Testis (tissue), 3 donors: ENCODE measurements around the gene HTT. TPM values are rescaled to one million over a fixed set of nuclear protein-coding genes. Genes with fewer than 3 reads are reported as not detected.

Source experiments
- DNase-seq: peaks from one replicate; pipeline ENCODE4 v3.0.0-alpha.2; 2019
- H3K27ac ChIP-seq, 2 donors: fragments of 200-600 bp; sonication (generic); one replicate each; pipeline ENCODE4 v1.5.1; 2019
- H3K27me3 ChIP-seq: fragments of 200-600 bp; sonication (generic); one replicate; pipeline ENCODE4 v1.5.1; 2019
- H3K36me3 ChIP-seq: fragments of 200-600 bp; sonication (generic); one replicate; pipeline ENCODE4 v1.5.1; 2017; ENCODE audit warnings: low read depth; ENCODE audit errors: missing control alignments
- H3K4me1 ChIP-seq: fragments of 200-600 bp; sonication (generic); one replicate; pipeline ENCODE4 v1.5.1; 2019
- H3K4me3 ChIP-seq, 2 donors: fragments of 200-600 bp; sonication (generic); one replicate each; pipeline ENCODE4 v1.5.1; 2017 to 2019
- H3K9me3 ChIP-seq: fragments of 200-600 bp; sonication (generic); one replicate; pipeline ENCODE4 v1.5.1; 2017
- POLR2A ChIP-seq: fragments of 450-650 bp; IDR thresholded peaks from one replicate; pipeline ENCODE4 v1.6.1; 2017; ENCODE audit warnings: antibody characterized with exemption, mild to moderate bottlenecking, moderate library complexity
- WGBS, 2 donors: methylation state at CpG; one replicate each; pipeline ENCODE4 v1.1.5; 2018; 5-methylcytosine and 5-hydroxymethylcytosine counted together
- intact Hi-C: fragments of 100-400 bp; cut with DNase I; formaldehyde crosslinking; loops from one replicate; pipeline ENCODE4 v1.15.1; 2023; ENCODE audit warnings: low total_unique reads
- polyA plus RNA-seq: library from polyadenylated mRNA; stranded (reverse); fragments of 350-450 nt; fragmentation: Illumina TruSeq; extraction: RNeasy Lipid Tissue Mini Kit (QIAGEN cat#74804); gene quantifications from one replicate; pipeline ENCODE4 v1.2.3, GENCODE V29; 2014; ENCODE audit warnings: low read depth, low replicate concordance; ENCODE audit not compliant: insufficient read depth
- total RNA-seq, 2 donors: library from RNA; depleted of rRNA; stranded (reverse); fragments of >200 nt; gene quantifications; one replicate each; pipeline ENCODE4 v1.2.3, GENCODE V29; 2016
- TF ChIP-seq, protein P1 (sequence below), 3 experiments: fragments of 450-650 bp in 2 of 3; fragments of 200-600 bp in 1 of 3; sonication (generic) in 1 of 3; IDR thresholded peaks; one replicate each; pipeline ENCODE4 v1.5.1; 2016 to 2019; ENCODE audit warnings: antibody characterized with exemption in 3 of 3, mild to moderate bottlenecking in 2 of 3, moderate library complexity in 1 of 3

Gene HTT
- total and polyA plus RNA-seq, 3 donors from 2014 or later = 45.2 to 168 (median 146) TPM

DNA sequence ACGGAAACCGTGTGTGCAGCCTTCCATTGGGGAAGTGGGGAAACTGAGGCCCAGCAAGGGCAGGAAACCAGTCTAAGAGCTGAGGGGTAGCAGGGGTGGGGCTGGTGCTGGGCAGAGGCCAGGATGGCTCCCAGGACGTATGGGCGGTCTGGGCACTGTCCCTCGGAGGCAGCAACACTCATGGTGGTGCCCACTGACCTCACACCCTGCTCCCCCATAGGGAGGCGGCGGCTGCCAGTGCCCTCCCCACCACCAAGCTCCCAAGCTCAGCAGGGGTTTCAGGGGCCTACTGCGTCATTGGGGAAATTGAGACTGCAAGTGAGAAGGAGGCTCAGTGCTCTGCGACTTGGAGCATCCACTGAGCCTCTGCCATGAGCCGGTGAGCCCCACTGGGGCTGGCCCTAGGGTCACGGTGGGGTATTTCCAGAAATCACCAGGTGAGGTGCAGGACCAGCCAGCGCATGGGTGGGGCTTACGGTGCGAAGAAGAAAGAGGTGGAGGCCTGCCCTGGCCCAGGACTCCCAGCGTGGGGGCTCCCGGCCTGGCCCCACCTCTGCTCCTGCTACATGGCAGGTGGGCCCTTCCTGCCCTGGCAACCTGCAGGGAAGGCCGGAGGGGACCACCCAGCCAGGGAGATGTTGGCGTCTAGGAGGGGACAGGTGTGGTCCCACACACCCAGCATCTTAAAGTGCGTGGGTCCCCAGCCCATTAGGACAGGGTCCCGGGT is 175.4 kb downstream of the HTT start:
- Histone ChIP-seq H3K9me3 (no peaks in the 10 kb centered on the region), H3K4me1 (no peaks in the 10 kb centered on the region), H3K4me3 (no peak overlapping the region), H3K27ac (no peak overlapping the region), H3K36me3 (no peaks in the 10 kb centered on the region), H3K27me3 (no peaks in the 10 kb centered on the region)
- no peak for TF ChIP-seq POLR2A
- TF ChIP-seq, protein P1, sequence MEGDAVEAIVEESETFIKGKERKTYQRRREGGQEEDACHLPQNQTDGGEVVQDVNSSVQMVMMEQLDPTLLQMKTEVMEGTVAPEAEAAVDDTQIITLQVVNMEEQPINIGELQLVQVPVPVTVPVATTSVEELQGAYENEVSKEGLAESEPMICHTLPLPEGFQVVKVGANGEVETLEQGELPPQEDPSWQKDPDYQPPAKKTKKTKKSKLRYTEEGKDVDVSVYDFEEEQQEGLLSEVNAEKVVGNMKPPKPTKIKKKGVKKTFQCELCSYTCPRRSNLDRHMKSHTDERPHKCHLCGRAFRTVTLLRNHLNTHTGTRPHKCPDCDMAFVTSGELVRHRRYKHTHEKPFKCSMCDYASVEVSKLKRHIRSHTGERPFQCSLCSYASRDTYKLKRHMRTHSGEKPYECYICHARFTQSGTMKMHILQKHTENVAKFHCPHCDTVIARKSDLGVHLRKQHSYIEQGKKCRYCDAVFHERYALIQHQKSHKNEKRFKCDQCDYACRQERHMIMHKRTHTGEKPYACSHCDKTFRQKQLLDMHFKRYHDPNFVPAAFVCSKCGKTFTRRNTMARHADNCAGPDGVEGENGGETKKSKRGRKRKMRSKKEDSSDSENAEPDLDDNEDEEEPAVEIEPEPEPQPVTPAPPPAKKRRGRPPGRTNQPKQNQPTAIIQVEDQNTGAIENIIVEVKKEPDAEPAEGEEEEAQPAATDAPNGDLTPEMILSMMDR (IDR thresholded peaks at IDR 0.05) = no peak
- WGBS, 2 donors = 89 to 92% methylated on average over 16 to 20 of the region's 20 CpGs
- DNase-seq = no peak
- intact Hi-C loops = no loop called here

DNA sequence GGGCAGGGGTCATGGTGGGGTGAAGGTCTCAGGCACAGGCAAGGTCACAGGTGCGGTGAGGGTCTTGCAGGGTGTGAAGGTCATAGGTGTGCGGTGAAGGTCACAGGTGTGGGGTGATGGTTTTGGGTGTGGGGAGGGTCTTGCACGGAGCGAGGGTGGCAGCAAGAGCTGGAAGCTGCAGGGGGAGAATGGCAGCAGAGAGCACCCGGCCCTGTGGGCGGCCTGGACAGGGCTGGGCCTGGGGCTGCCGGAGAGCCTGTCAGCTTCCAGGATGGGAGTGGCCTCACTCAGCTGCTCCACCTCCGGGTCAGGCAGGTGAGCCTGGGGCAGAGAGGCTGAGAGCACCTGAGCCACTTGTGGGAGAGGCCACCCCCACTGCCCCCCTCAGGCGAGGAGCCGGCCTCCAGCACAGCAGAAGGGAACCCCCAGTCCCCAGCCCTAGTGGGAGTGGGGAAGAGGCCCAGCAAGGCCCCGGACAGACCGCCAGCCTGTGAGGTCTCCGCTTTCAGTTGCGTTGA is 176.0 kb downstream of the HTT start:
- no peak overlapping the region for H3K27ac ChIP-seq
- no peak for DNase-seq

DNA sequence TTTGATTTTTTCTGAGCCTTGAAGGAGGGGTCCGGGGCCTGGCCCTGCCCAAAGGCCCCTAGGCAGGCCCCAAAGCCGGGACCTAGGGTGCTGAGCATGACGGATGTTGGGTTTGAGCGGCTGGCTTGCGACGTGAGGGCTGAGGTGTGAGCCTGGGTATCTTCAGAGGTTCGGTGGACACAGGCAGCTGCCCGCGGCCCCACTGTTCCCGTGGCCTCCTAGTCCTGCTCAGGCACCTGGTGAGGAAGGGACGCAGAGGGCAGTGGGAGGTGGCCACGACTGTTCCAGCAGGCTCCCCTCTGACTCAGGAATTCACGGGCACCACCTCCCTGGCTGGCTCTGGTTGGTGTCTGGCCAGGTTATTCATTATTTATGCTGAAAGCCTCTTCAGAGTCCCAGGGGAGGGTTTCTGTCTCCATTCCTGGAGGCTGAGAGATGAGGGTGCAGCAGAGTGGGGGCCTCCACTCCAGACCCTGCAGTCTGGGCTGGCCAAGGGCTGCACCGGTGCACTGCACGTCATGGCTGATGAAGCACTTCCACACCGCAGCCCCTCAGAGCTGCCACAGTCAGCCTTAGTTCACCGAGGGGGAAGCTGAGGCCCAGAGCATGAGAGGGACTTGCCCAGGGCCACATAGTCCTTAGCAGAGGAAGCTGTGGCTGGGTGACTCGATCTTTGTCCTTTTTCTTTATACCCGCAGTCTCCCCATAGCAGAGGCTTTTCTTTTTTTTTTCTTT is 176.6 kb downstream of the HTT start:
- no peak overlapping the region for H3K27ac ChIP-seq
- intact Hi-C loops = no loop called here
- no peak overlapping the region for H3K4me3 ChIP-seq
- H3K27me3 ChIP-seq = no peaks in the 10 kb centered on the region
- no peaks in the 10 kb centered on the region for H3K9me3 ChIP-seq
- no peaks in the 10 kb centered on the region for H3K4me1 ChIP-seq
- DNase-seq = no peak
- TF ChIP-seq, protein P1 (IDR thresholded peaks at IDR 0.05) = no peak
- TF ChIP-seq POLR2A = no peak
- 85 to 94% methylated on average over 7 to 19 of the region's 19 CpGs for WGBS, 2 donors
- no peaks in the 10 kb centered on the region for H3K36me3 ChIP-seq

More for the DNA sequence above, 176.0 kb downstream of the HTT start:
- intact Hi-C loops = no loop called here
- TF ChIP-seq POLR2A = no peak
- TF ChIP-seq, protein P1 (IDR thresholded peaks at IDR 0.05) = no peak
- Histone ChIP-seq H3K4me3 (no peak overlapping the region), H3K27me3 (no peaks in the 10 kb centered on the region), H3K4me1 (no peaks in the 10 kb centered on the region), H3K9me3 (no peaks in the 10 kb centered on the region), H3K36me3 (no peaks in the 10 kb centered on the region)
- WGBS, 2 donors = 83 to 89% methylated on average over 13 to 14 of the region's 14 CpGs

DNA sequence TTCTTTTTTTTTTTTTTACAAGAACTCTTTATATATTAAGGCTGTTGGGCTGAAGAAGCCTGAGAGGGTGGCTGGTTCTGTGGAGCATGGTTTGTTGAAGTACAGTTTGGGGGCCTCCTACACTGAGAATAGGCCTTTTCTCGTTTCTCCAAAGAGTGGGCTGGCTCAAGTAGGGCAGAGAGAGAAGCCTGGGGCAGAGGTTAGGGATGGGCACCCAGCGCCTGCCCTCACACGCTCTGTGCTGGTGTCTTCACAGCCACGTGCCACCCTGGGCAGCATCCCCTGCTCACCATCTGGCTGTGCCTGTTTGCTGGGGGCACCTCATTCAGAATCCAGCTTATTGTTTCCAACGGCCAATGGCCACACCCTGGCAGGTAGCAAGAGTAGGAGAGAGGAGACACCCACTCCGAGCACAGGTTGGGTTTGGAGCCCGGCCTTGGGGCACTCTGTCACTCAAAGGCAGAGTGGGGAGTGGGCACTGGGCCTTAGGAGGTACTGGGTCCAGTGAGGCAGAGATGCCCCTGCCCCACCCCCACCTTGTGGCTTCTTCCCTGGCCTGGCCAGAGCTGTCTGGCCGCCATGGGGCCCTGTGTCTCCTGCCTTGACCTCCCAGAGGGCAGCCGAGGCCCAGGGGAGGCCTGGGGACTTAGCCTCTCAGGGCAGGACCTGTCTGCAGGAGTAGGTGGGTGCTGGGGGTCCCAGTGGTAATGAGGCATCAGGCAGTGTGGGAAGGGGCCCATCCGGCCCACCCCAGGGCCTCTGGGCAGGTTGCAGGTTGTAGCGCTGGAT is 177.4 kb downstream of the HTT start:
- Histone ChIP-seq H3K27ac (no peak overlapping the region), H3K4me3 (no peak overlapping the region), H3K27me3 (no peaks in the 10 kb centered on the region), H3K9me3 (no peaks in the 10 kb centered on the region), H3K4me1 (no peaks in the 10 kb centered on the region), H3K36me3 (no peaks in the 10 kb centered on the region)
- TF ChIP-seq, protein P1 (IDR thresholded peaks at IDR 0.05) = no peak
- no peak for TF ChIP-seq POLR2A
- intact Hi-C loops = no loop called here
- DNase-seq = no peak
- 95 to 98% methylated on average over 9 to 11 of the region's 11 CpGs for WGBS, 2 donors
